Skeletal muscle satellite cell (primary cell): ENCODE results near the gene GREB1L.
A peak's percentile ranks its signal among the peaks of the same experiment; 100 is the strongest.

ENCODE experiments used
- H3K27me3 ChIP-seq: 2 replicates; pipeline ENCODE4 v1.7.0; 2013; ENCODE audit warnings: low read length; ENCODE audit not compliant: control insufficient read depth, insufficient read depth
- H3K36me3 ChIP-seq: 2 replicates; pipeline ENCODE4 v1.7.0; 2013; ENCODE audit warnings: mild to moderate bottlenecking, control low read depth, low read length; ENCODE audit not compliant: insufficient read depth
- H3K4me1 ChIP-seq: 2 replicates; pipeline ENCODE4 v1.7.0; 2013; ENCODE audit warnings: low read length; ENCODE audit not compliant: control insufficient read depth, insufficient read depth
- H3K4me2 ChIP-seq: 2 replicates; pipeline ENCODE4 v1.7.0; 2013; ENCODE audit warnings: mild to moderate bottlenecking, low read length
- H3K4me3 ChIP-seq: 2 replicates; pipeline ENCODE4 v1.7.0; 2013; ENCODE audit warnings: low read length
- H3K9ac ChIP-seq: 2 replicates; pipeline ENCODE4 v1.7.0; 2013; ENCODE audit warnings: mild to moderate bottlenecking, low read depth, low read length, moderate library complexity
- H3K9me3 ChIP-seq: replicated peaks from 2 replicates; pipeline ENCODE4 v1.7.0; 2013; ENCODE audit warnings: mild to moderate bottlenecking, control low read depth, low read length

The GREB1L gene

GRCh38 chr18:21408681-21409080 lies 166.6 kb downstream of the GREB1L start:
- Histone ChIP-seq H3K4me3 (no peak overlapping the region), H3K36me3 (no peaks in the 10 kb centered on the region), H3K9me3 (no peaks in the 10 kb centered on the region), H3K27me3 (no peaks in the 10 kb centered on the region), H3K4me1 (no peaks in the 10 kb centered on the region), H3K4me2 (no peak overlapping the region), H3K9ac (no peak overlapping the region)

GRCh38 chr18:21433436-21433835 lies 191.4 kb downstream of the GREB1L start:
- H3K4me2 ChIP-seq: no peak overlapping the region
- H3K9ac ChIP-seq: no peak overlapping the region
- no peaks in the 10 kb centered on the region for H3K4me1 ChIP-seq
- H3K27me3 ChIP-seq: no peaks in the 10 kb centered on the region
- no peaks in the 10 kb centered on the region for H3K9me3 ChIP-seq
- H3K36me3 ChIP-seq: no peaks in the 10 kb centered on the region
- H3K4me3 ChIP-seq: no peak overlapping the region

GRCh38 chr18:21439431-21439846 lies 197.4 kb downstream of the GREB1L start:
- no peaks in the 10 kb centered on the region for H3K9me3 ChIP-seq
- H3K4me3 ChIP-seq: no peak overlapping the region
- no peaks in the 10 kb centered on the region for H3K27me3 ChIP-seq
- H3K9ac ChIP-seq: peak overlapping the region; percentile 10
- peak overlapping the region; percentile 55 for H3K4me2 ChIP-seq
- H3K4me1 ChIP-seq: peaks cover 13% of the 10 kb centered on the region
- H3K36me3 ChIP-seq: no peaks in the 10 kb centered on the region

GRCh38 chr18:21441670-21442069 lies 199.6 kb downstream of the GREB1L start:
- no peak overlapping the region for H3K4me2 ChIP-seq
- no peak overlapping the region for H3K9ac ChIP-seq

DNA sequence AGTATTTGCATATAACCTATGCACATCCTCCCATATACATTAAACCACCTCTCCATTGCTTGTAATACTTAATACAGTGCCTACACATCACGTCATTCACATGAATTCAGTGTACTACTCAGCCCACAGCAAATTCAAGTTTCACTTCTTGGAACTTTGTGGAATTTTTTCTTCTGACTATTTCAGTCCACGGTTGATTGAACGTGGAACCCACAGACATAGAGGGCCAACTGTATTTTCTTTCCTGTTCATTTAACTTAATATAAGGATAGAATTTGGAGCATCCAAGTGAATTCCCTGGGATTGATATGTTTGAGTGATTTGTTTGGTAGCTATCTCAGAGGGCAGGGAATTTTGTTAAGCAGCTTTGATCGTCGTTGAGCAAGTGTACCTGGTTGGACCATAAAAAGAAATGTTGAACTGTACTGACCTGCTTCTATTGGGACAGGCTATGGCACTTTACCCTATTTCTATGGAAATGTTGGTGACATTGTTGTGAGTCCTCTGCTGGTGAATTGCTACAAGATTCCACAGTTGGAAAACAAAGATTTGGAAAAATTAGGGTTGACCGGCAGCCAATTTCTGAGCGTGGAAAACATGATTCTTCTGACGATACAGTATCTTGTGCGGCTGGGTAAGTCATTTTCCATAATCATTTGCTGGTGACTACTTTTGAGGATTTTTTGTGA lies 201.9 kb downstream of the GREB1L start:
- H3K9me3 ChIP-seq: no peaks in the 10 kb centered on the region
- H3K4me1 ChIP-seq: peaks cover 13% of the 10 kb centered on the region
- peak overlapping the region; percentile 41 for H3K4me2 ChIP-seq
- H3K27me3 ChIP-seq: no peaks in the 10 kb centered on the region
- H3K9ac ChIP-seq: no peak overlapping the region
- no peak overlapping the region for H3K4me3 ChIP-seq
- no peaks in the 10 kb centered on the region for H3K36me3 ChIP-seq

More at GRCh38 chr18:21441670-21442069, 199.6 kb downstream of the GREB1L start:
- Histone ChIP-seq H3K9me3 (no peaks in the 10 kb centered on the region), H3K4me1 (peaks cover 13% of the 10 kb centered on the region), H3K36me3 (no peaks in the 10 kb centered on the region), H3K27me3 (no peaks in the 10 kb centered on the region), H3K4me3 (no peak overlapping the region)

DNA sequence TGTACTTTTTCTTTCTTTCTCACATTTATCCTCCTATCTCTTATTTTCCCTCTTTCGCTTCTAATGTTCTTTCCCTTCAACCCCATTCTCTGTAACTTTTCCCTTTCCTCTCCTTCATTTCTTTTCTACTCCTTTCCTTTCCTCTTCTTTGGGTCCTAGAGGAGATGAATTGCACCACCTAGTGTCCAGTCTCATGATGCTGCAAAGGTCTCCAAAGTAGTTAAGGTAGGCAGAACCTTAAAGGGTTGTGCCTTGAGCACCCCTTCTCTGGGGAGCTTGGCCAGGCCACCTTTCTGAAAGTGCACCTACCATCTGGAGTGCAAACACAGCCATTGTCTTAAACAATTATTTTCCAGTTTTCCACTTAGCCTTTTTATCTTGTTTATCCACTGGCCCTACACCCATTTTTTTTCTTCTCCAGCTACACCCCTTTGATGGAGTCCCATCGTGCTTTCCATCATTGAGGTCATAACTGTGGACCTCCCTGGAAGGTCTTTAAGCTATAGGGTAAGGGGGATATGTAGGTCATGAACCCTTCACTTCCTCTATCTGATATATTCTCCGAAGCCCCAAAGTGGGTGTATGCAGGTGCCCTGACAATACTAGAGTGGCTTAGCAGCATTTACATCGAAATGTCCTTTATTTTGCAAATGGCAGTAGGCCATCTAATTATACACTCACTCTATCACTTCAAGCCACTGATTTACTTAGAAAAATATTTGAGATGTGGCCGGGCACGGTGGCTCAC lies 202.6 kb downstream of the GREB1L start:
- Histone ChIP-seq H3K4me3 (no peak overlapping the region), H3K9ac (no peak overlapping the region), H3K9me3 (no peaks in the 10 kb centered on the region), H3K4me2 (peak overlapping the region; percentile 41), H3K4me1 (peaks cover 6% of the 10 kb centered on the region), H3K27me3 (no peaks in the 10 kb centered on the region), H3K36me3 (no peaks in the 10 kb centered on the region)

- Histone ChIP-seq H3K9ac (no peak overlapping the region), H3K36me3 (no peaks in the 10 kb centered on the region), H3K4me1 (peaks cover 10% of the 10 kb centered on the region), H3K4me3 (no peak overlapping the region), H3K9me3 (no peaks in the 10 kb centered on the region), H3K27me3 (no peaks in the 10 kb centered on the region), H3K4me2 (no peak overlapping the region)
Observed at GRCh38 chr18:21448299-21448698, 206.3 kb downstream of the GREB1L start.

DNA sequence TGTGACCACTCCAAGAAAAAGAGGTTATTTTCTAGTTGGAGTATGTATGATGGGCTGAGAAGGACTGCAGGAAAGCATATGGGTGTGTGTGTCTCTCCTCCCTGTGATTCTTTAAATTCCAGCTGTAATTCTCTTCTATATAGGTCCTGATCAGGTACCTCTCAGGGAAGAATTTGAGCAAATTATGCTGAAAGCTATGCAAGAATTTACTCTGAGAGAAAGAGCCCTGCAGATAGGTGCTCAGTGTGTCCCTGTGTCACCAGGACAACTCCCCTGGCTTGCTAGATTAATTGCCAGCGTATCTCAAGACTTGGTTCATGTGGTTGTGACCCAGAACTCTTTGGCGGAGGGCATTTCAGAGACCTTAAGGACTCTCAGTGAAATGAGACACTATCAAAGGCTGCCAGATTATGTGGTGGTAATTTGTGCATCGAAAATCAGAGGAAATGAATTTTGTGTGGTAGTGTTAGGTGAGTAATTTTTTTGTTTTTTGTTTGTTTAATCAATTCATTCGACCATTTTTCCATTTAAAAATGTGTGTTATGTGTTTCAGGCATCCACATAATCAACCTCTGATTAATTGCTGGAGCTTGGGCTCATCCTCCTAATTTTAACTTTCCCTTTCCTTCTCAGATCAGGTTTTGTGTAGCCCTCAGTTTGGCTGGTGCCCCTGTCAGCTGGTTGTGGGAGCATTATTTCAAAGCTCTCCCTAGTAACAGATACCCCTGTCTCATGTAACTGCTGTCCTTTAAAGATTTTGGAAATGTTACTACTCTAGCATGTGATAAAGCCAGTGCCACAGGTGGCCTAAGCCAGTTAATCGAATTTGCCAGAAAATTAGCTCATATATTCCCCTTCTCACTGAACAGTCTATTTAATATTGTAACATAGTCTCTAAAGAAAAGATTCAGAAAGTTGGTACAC lies 207.6 kb downstream of the GREB1L start:
- Histone ChIP-seq H3K36me3 (no peaks in the 10 kb centered on the region), H3K9ac (no peak overlapping the region), H3K4me2 (no peak overlapping the region), H3K27me3 (no peaks in the 10 kb centered on the region), H3K4me1 (peaks cover 10% of the 10 kb centered on the region), H3K9me3 (no peaks in the 10 kb centered on the region), H3K4me3 (no peak overlapping the region)

DNA sequence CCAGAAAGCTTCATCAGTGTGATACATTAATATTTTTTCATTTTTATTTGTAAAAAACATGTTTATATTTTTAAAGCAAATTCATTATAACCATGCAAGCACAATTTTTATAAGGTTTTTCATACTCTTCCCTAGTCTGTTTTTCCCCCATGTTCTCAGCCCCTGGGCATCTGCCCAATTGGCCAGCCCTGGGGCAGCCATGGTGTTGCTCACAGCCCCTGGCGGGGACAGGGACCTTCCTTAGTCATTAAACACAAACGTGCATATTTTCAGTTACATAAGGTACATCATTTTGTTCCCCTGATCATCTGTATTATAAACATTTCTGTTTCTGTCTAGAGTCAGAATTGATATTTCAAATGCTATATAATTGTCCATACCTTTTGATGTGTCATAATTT lies 208.5 kb downstream of the GREB1L start:
- Histone ChIP-seq H3K4me2 (no peak overlapping the region), H3K36me3 (no peaks in the 10 kb centered on the region)

GRCh38 chr18:21450913-21451312 lies 208.9 kb downstream of the GREB1L start:
- no peak overlapping the region for H3K4me3 ChIP-seq
- H3K9me3 ChIP-seq: no peaks in the 10 kb centered on the region
- H3K4me1 ChIP-seq: peaks cover 10% of the 10 kb centered on the region
- no peaks in the 10 kb centered on the region for H3K36me3 ChIP-seq
- H3K27me3 ChIP-seq: no peaks in the 10 kb centered on the region
- no peak overlapping the region for H3K4me2 ChIP-seq
- H3K9ac ChIP-seq: no peak overlapping the region

More for the DNA sequence above, 208.5 kb downstream of the GREB1L start:
- Histone ChIP-seq H3K9ac (no peak overlapping the region), H3K9me3 (no peaks in the 10 kb centered on the region), H3K4me3 (no peak overlapping the region), H3K27me3 (no peaks in the 10 kb centered on the region), H3K4me1 (peaks cover 10% of the 10 kb centered on the region)

DNA sequence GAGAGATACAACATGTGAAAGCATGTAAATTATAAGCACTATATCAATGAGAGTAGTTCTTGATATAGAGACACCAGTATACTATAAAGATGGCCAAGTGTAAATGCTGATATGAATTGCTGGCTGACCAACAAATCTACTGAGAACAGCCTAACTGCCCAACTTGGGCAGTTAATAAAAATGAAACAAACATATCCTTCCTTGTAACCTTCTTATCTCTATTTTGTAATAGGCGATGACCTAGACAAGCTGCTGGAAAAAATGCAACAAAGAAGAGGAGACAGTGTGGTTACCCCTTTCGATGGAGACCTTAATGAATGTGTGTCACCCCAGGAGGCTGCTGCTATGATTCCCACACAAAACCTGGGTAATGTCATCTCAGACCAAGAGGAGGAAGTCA lies 209.8 kb downstream of the GREB1L start:
- Histone ChIP-seq H3K36me3 (no peaks in the 10 kb centered on the region), H3K4me1 (peaks cover 15% of the 10 kb centered on the region), H3K9me3 (no peaks in the 10 kb centered on the region), H3K4me2 (no peak overlapping the region), H3K9ac (no peak overlapping the region), H3K4me3 (no peak overlapping the region), H3K27me3 (no peaks in the 10 kb centered on the region)
